Skeletal muscle tissue (tissue), 4 donors: Measurements from ENCODE around the gene ADAMTS9. TPM values are rescaled to one million over a fixed set of nuclear protein-coding genes. Genes with fewer than 3 reads are reported as not detected.

Source experiments
- H3K27ac ChIP-seq: one replicate; pipeline ENCODE4 v1.7.0; 2013; ENCODE audit warnings: mild to moderate bottlenecking, low read depth, low read length, inconsistent platforms
- H3K27me3 ChIP-seq, 3 donors: one replicate each; pipeline ENCODE4 v1.7.0; 2013; ENCODE audit warnings: low read length in 3 of 3; ENCODE audit not compliant: control insufficient read depth in 3 of 3, insufficient read depth in 3 of 3
- H3K36me3 ChIP-seq, 3 donors: one replicate each; pipeline ENCODE4 v1.7.0; 2013; ENCODE audit warnings: low read length in 3 of 3; ENCODE audit not compliant: control insufficient read depth in 3 of 3, insufficient read depth in 3 of 3
- H3K4me1 ChIP-seq, 3 donors: one replicate each; pipeline ENCODE4 v1.7.0; 2013; ENCODE audit warnings: low read length in 3 of 3, mild to moderate bottlenecking in 3 of 3; ENCODE audit not compliant: control insufficient read depth in 3 of 3, insufficient read depth in 3 of 3
- H3K4me3 ChIP-seq, 3 donors: one replicate each; pipeline ENCODE4 v1.7.0; 2013; ENCODE audit warnings: low read length in 3 of 3
- H3K9ac ChIP-seq, 3 donors: one replicate each; pipeline ENCODE4 v1.7.0; 2013; ENCODE audit warnings: low read length in 3 of 3, mild to moderate bottlenecking in 3 of 3, moderate library complexity in 2 of 3, low read depth in 1 of 3
- H3K9me3 ChIP-seq, 3 donors: one replicate each; pipeline ENCODE4 v1.7.0; 2013; ENCODE audit warnings: low read length in 3 of 3; ENCODE audit not compliant: control insufficient read depth in 3 of 3
- total RNA-seq: library from RNA; depleted of rRNA; stranded (reverse); fragments of >200 nt; gene quantifications from one replicate; pipeline ENCODE4 v1.2.3, GENCODE V29; 2014
- donor health status: Osteomylitis.

Gene ADAMTS9
- total RNA-seq, 1 donor from 2014 or later: 106 TPM

DNA sequence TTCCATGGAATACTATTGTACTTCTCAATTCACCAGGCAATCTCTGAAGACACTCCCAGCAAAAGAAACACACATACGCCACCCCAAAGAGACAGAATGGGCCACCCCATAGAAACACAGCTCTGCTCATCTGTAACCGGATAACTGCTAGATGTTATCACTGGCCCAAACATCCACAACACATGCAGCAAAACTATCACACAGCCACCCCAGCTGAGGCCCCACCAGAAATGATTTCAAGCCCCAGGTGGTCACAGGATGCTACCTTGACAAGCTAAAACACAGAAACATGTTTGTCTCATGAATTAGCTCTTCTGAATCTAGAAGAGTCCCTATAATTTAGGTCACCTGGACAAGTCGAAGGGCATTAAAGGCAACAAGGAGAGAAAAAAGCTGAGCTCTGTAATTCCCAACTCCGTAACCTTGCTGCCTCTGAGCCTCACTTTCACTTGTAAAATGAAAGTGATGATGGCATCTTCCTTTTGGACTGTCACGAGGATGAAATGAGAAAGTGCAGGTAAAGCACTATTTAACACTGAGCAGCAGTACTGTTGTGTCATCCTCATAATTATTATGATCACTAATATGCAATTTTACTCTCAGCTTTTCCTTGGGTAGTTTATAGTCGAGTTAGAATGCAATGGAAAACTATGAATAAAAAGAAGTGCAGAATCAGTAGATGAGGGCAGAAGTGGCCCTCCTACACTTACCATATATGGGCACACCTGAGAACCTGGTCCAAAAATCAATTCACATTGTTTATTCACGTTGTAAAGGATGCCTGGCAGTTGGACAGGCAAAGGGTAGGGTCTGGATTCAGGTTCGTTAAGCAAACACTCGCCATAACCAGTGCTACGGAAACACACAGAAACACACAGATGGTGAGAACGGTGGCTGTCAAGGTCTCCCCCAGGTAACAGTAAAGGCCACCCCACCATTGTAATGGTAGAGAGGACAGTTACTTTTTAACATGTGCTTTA lies 38.6 kb downstream of the ADAMTS9 start:
- no peak overlapping the region for H3K27ac ChIP-seq
- H3K27me3 ChIP-seq: no peaks in the 10 kb centered on the region
- H3K9ac ChIP-seq: no peak overlapping the region
- peaks cover 11 to 27% (median 12%) of the 10 kb centered on the region in 3 donors for H3K36me3 ChIP-seq
- no peaks in the 10 kb centered on the region for H3K9me3 ChIP-seq
- H3K4me1 ChIP-seq: peaks cover 0 to 4% (median 0%) of the 10 kb centered on the region in 3 donors
- no peak overlapping the region for H3K4me3 ChIP-seq

GRCh38 chr3:64647825-64648224 lies 40.0 kb downstream of the ADAMTS9 start:
- Histone ChIP-seq H3K36me3 (peaks cover 9 to 27% (median 11%) of the 10 kb centered on the region in 3 donors), H3K4me3 (no peak overlapping the region), H3K4me1 (peaks cover 0 to 4% (median 0%) of the 10 kb centered on the region in 3 donors), H3K9ac (no peak overlapping the region), H3K27me3 (no peaks in the 10 kb centered on the region), H3K9me3 (no peaks in the 10 kb centered on the region), H3K27ac (no peak overlapping the region)

DNA sequence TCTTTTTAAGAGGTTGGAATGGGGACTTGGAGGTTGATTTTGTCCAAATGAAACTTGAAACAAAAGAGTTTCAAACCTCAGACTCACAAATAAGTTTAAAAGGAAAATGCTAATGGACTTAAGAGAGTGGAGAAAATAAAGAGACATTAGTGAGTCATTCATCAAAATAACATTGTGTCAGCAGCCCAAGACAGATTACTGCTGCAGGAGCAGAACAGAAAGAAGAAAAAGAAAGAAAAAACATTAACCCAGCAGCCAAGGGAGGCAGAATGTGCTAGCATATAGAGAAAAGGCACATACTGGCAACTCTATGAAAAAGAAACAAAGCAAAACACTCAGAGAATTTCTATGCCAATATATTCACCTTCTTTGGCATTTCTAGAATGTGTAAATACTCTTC lies 42.6 kb downstream of the ADAMTS9 start:
- no peak overlapping the region for H3K4me3 ChIP-seq
- H3K9me3 ChIP-seq: no peaks in the 10 kb centered on the region
- no peaks in the 10 kb centered on the region for H3K27me3 ChIP-seq
- no peak overlapping the region for H3K27ac ChIP-seq
- H3K4me1 ChIP-seq: no peaks in the 10 kb centered on the region
- H3K36me3 ChIP-seq: peaks cover 9 to 23% (median 11%) of the 10 kb centered on the region in 3 donors
- no peak overlapping the region for H3K9ac ChIP-seq

GRCh38 chr3:64644483-64644882 lies 43.3 kb downstream of the ADAMTS9 start:
- no peaks in the 10 kb centered on the region for H3K4me1 ChIP-seq
- no peak overlapping the region for H3K27ac ChIP-seq
- no peaks in the 10 kb centered on the region for H3K27me3 ChIP-seq
- H3K4me3 ChIP-seq: no peak overlapping the region
- no peaks in the 10 kb centered on the region for H3K9me3 ChIP-seq
- peaks cover 6 to 16% (median 9%) of the 10 kb centered on the region in 3 donors for H3K36me3 ChIP-seq
- no peak overlapping the region for H3K9ac ChIP-seq

GRCh38 chr3:64642327-64643151 lies 45.3 kb downstream of the ADAMTS9 start:
- Histone ChIP-seq H3K36me3 (peaks cover 2 to 5% (median 4%) of the 10 kb centered on the region in 3 donors), H3K27ac (no peak overlapping the region), H3K4me1 (no peaks in the 10 kb centered on the region), H3K27me3 (no peaks in the 10 kb centered on the region), H3K9ac (no peak overlapping the region), H3K9me3 (no peaks in the 10 kb centered on the region), H3K4me3 (no peak overlapping the region)

- no peaks in the 10 kb centered on the region for H3K27me3 ChIP-seq
- H3K9ac ChIP-seq: no peak overlapping the region
- H3K9me3 ChIP-seq: no peaks in the 10 kb centered on the region
- no peak overlapping the region for H3K4me3 ChIP-seq
- peaks cover 2 to 4% (median 3%) of the 10 kb centered on the region in 3 donors for H3K36me3 ChIP-seq
- H3K4me1 ChIP-seq: no peaks in the 10 kb centered on the region
- H3K27ac ChIP-seq: no peak overlapping the region
These were observed 48.8 kb downstream of the ADAMTS9 start for GRCh38 chr3:64638981-64639481.

GRCh38 chr3:64638511-64638910 lies 49.3 kb downstream of the ADAMTS9 start:
- Histone ChIP-seq H3K4me1 (no peaks in the 10 kb centered on the region), H3K36me3 (peaks cover 2 to 9% (median 3%) of the 10 kb centered on the region in 3 donors), H3K27ac (no peak overlapping the region)

DNA sequence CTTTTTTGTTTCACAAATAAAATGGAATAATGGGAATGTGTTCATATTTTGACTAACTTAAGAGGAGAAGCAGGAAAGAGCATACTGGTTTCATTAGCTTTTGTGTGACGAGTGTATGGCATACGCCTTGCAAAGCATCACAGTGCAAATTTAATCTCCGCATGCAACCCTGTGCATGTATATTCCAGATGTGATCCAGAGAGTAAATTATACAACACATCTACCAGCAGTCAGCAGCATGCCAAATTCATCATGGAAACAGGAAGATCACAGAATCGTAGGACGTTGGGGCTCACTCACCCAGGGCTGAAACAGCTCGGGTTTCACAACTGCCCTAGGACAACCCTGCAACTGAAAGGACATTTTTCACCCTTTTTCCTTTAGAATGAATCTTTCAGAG lies 53.4 kb downstream of the ADAMTS9 start:
- no peak overlapping the region for H3K27ac ChIP-seq
- H3K4me3 ChIP-seq: no peak overlapping the region
- peaks cover 3 to 24% (median 10%) of the 10 kb centered on the region in 3 donors for H3K36me3 ChIP-seq
- H3K9ac ChIP-seq: no peak overlapping the region
- no peaks in the 10 kb centered on the region for H3K9me3 ChIP-seq
- no peaks in the 10 kb centered on the region for H3K4me1 ChIP-seq
- no peaks in the 10 kb centered on the region for H3K27me3 ChIP-seq

More at GRCh38 chr3:64638511-64638910, 49.3 kb downstream of the ADAMTS9 start:
- Histone ChIP-seq H3K4me3 (no peak overlapping the region), H3K27me3 (no peaks in the 10 kb centered on the region), H3K9ac (no peak overlapping the region), H3K9me3 (no peaks in the 10 kb centered on the region)

GRCh38 chr3:64631951-64632350 lies 55.8 kb downstream of the ADAMTS9 start:
- no peaks in the 10 kb centered on the region for H3K27me3 ChIP-seq
- H3K9ac ChIP-seq: no peak overlapping the region
- H3K27ac ChIP-seq: no peak overlapping the region
- H3K4me1 ChIP-seq: peaks cover 0 to 4% (median 4%) of the 10 kb centered on the region in 3 donors
- peaks cover 5 to 31% (median 12%) of the 10 kb centered on the region in 3 donors for H3K36me3 ChIP-seq
- H3K4me3 ChIP-seq: no peak overlapping the region
- no peaks in the 10 kb centered on the region for H3K9me3 ChIP-seq
